Measurements from ENCODE around the gene SERPINA5.

The SERPINA5 gene

DNA sequence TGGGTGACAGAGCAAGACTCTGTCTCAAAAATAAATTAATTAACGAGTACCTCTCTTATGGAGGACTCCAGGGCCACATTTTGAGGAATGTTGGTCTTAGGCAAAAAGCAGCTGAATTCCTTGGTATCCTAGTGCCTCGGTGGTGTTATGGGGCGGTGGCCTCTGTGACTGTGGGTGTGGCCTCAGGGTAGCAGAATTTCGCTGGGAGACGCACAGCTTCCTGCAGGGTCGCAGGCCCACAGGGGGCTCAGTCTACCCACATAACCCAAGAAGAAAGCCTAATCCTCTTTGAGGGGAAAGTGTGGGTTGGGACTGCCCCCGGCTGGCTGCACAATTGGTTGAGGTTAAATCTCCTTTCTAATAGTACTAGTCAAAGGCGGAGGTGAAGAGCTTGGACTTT is 31.2 kb upstream of the SERPINA5 start:
- no peak for DNase-seq

DNA sequence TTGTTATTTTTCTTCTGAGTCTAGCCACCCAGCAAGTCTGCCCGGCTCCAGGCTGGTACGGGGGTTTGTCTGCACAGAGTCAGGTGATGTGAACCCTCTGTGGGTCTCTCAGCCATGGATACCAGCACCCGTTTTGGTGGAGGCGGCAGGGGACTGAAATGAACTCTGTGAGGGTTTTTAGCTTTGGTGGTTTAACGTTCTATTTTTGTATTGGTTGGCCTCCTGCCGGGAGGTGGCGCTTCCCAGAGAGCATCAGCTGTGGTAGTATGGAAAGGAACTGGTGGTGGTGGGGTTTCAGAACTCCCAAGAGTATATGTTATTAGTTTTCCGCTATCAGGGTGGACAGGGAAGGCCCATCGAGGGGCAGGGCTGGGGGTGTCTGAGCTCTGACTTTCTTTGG is 25.2 kb upstream of the SERPINA5 start:
- DNase-seq = no peak

DNA sequence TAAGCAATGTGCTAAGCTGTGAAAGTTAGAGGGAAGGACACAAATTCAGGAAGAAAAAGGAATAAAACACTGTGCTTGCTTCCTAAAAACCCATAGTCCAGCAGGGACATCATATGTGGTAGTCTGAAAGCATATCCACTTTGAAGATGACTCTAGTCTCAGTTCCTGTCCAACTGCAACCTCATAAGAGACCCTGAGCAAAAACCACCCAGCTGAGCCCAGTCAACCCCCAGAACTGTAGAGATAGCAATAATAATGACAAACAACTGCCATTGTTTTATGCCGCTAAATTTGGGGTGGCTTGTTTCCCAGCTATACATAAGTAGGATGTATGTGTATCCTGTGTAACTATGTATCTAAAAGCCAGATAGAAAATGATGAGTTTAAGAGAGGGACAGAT is 23.9 kb upstream of the SERPINA5 start:
- no peak for DNase-seq

- DNase-seq = no peak
Measured at GRCh38 chr14:94558842-94559241, 22.4 kb upstream of the SERPINA5 start.

DNA sequence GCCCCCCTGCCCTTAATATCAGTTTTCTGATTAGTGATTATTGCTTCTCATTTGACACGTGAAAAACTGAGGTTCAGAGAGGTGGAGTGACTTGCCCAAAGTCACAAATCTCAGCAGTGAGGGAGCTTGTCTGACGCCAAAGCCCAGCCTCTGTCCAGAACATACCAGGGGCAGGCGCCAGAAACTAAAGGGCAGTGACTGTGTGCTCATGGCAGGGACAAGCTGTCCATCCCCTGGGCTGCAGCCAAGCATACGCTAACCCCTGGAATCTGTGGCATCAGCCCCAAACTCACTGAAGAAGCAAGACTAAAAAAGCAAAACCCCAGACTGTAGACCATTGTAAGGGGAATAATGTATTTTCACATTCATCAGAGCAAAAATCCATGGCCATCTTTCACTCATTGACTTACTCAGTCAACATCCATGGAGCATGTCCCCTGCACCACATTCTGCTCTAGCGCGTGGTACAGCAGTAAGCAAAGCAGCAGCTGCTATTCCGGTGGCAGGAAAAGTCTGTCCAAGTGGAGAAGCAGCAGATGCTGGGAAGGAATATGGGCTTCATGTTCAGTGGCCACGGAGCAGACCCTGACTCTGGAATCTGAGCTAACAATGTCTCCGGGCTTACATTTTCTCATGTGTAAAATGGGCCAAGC is 21.5 kb upstream of the SERPINA5 start:
- DNase-seq = no peak

GRCh38 chr14:94560291-94560665 is 20.9 kb upstream of the SERPINA5 start:
- DNase-seq = no peak

DNA sequence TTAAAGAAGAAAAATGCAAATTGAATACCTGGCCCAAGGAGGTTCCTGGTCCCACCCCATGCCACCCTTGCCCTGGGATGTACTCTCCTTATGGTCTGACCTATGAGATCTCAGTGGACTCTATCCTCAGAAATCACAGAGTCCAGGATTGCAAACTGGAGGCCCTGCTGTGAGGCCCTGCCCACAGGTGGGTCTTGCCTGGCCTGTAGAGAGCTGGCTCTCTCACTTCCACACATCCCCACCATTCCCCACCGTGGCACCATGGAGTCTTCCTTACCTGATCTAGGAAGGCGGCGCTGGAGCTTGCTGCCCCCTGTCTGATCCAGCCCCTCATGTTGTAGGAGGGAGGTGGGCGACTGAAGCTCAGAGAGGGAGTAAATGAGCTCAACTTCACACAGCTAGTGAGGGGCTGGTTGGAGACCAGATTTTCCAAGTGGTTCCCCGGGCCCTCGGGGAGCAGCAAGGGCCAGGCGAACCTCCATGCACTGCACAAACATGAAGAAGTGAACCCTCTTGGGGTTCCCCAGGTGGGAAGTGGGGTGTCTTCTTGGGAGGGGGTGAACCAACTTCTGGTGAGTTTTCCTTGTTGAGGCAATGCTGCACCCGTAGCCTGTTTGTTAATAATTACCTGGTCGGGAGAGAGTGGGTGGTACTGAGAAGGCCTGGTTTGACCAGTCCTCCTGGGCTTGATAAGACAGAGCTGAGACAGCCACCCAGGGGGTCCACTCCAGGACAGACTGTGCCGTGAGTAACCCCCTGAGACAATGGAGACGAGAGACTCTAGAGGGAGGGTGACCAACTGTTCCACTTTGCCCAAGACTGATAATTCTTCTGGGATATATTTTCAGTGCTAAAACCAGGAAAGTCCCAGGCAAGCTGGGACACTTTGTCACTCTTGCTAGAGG is 20.2 kb upstream of the SERPINA5 start, which contains the start of gene SERPINA4:
SERPINA4 (plus strand) TSS at position 692 of the 905 bp plus-strand sequence. CDS start 2,041 bp downstream, outside the sequence.
- DNase-seq = no peak

- DNase-seq = no peak
Measured at GRCh38 chr14:94561656-94562010, 19.6 kb upstream of the SERPINA5 start.

- DNase-seq = no peak
Measured at GRCh38 chr14:94562022-94562421, 19.2 kb upstream of the SERPINA5 start.

GRCh38 chr14:94562941-94563883 is 18.0 kb upstream of the SERPINA5 start:
- no peak for DNase-seq

- DNase-seq = no peak
Measured at GRCh38 chr14:94564381-94564780, 16.8 kb upstream of the SERPINA5 start.

DNA sequence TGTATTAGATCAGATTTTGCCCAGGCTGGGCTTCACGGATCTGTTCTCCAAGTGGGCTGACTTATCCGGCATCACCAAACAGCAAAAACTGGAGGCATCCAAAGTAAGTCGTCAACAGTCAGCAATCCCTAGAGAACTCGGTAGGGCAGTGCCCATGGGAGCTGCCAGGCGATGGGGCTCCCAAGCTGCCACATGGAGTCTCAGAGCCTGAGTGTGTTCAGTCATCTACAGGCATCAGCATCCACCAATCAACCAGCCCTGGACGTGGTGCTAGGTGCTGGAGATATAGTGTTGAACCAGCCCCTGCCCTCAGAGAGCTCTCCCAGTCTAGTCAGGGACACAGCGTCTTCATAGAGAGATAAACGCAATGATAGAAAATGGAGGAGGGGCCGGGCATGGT is 13.0 kb upstream of the SERPINA5 start:
- DNase-seq = no peak

DNA sequence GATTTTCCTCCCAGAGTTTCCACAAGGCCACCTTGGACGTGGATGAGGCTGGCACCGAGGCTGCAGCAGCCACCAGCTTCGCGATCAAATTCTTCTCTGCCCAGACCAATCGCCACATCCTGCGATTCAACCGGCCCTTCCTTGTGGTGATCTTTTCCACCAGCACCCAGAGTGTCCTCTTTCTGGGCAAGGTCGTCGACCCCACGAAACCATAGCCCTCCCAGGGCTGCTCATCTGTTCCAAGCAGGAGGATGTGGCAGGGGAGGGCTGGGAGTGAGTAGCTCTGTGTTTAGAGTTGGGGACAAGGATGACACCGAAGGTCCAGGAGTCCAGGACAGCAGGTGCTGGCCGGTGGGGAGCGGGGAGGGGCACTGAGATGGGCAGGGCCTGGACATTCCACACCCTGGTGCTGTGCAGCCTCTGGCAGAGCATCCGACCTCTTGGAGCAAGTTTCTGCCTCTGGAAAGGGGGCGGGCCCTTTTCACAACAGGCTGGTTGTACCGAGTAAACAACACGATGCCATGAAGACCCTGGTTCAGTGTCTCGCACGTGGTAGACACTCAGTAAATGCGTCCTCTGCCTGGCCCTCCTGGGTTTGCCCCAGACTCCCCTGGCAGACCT is 11.7 kb upstream of the SERPINA5 start:
- no peak for DNase-seq

GRCh38 chr14:94570002-94570400 is 11.2 kb upstream of the SERPINA5 start:
- no peak for DNase-seq

- DNase-seq = no peak
Measured at GRCh38 chr14:94570440-94570839, 10.8 kb upstream of the SERPINA5 start.

GRCh38 chr14:94571395-94571794 is 9.8 kb upstream of the SERPINA5 start:
- DNase-seq = no peak

DNA sequence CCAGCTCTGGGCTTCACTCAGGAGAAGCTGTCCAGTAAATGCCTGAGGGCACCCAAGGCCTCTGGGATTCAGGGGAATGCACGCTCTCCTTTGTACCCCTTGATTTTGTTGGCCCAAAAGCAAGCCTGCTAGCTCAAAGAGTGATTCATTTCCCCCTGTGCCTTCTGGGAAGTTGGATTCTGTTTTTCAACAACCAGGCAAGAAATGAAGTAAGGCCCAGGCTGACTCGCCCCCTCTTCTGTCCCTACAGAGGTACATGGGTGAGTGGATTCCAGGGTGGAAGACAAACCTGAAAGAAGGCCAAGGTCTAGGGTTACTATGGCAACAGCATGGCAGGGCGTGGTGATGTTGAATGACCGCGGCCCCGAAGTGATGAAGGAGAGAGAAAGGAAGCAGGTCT is 9.3 kb upstream of the SERPINA5 start:
- no peak for DNase-seq

DNA sequence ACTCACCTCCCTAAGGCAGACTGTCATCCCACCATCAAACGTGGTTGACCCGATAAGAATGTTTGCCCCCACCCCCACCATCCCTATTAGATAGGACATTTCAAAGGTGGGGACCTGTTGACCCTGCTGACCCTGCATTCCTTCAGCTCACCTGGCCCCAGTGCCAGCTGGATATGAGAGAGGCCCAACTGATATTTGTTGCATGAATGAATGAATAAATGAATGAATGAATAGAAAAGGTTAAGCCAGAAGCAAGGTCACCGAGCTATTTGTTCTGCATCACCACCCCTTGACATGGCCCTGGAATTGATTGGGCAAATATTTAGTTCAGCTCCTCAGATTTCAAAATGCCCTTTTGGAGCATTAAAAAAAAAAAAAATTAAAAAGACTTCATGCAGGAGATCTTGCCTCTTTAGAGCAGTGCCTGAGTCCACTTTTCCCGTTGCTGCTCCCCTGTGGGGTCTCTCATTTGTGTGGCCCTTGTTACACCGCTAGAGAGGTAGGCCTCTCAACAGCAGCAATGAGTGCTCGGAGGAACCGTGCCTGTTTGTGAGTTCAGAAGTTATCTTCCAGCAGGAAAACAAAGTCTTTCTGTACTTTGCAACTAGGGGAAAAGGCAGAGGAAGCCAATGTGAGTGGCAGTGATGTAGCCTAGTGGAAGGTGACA is 8.5 kb upstream of the SERPINA5 start:
- no peak for DNase-seq

DNA sequence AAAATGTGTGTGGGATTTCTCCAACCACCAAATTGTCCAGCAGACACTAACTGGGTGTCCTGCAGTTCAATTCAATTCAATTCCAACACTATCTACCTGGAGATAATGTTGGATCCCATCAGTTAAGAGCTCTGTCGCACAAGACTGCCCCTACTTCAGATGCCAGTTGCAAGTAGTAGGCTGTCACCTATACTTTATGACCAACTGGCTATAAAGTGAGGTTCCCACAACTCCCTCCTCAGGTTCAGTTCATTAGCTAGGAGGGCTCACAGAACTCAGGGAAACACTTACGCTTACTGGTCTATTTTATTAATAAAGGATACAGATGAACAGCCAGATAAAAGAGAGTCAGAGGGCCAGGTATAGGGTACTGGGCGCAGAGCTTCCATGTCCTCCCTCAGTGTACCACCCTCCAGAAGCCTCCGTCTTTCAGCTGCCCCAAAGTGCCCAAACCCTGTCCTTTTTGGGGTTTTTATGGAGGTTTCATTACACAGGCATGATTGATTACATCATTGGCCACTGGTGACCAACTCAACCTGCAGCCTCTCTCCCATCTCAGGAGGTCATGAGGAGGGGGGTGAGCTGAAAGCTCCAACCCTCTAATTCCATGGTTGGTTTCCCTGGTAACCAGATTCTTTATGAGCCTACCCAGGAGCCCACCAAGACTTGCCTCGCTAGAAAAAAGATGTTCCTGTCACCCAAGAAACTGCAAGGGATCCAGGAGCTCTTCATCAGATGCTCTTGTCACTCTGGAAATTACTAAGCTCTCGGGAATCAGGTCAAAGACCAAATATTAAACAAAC is 7.5 kb upstream of the SERPINA5 start:
- DNase-seq = no peak

DNA sequence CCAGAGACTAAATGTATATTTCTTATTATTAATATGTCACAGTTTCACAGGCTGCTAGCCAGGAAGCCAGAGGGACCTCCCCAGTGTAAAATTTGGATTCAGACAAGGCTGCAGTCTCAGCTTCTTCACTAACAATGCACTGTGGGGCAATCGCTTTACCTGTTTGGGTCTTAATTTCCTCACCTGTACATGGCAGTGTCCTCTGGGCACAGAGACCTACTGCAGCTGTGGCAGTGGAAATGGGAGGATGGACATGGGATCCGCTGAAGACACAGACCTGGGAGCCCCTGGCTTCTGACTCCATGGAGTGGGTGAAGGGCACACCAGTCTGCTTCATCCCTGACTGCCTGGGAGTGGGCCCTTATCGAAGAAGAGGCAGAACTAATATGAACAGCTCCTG is 6.9 kb upstream of the SERPINA5 start:
- DNase-seq = no peak
